K562 (cell line): Measurements from ENCODE around the gene PLCB3. TPM values are rescaled to one million over a fixed set of nuclear protein-coding genes. Genes with fewer than 3 reads are reported as not detected.

ENCODE experiments used
- ATAC-seq: fragments of 200-7000 bp; cut with Tn5 transposase; 3 replicates; pipeline ENCODE4 v1.9.1; 2020; ENCODE audit warnings: moderate library complexity
- BruUV-seq: library from RNA; stranded (reverse); fragments of 400-500 nt; replicated peaks from 2 replicates; lab custom pipeline; 2021; lab: Mats Ljungman, UMichigan
- CTCF ChIA-PET: fragments of 300-600 bp; formaldehyde crosslinking; extraction: SDS; loops from one replicate; lab custom pipeline; 2021; ENCODE audit warnings: low intra/inter-chr PET ratio; lab: Yijun Ruan, JAX
- POLR2A ChIA-PET: fragments of 300-600, 350-650 bp; sonication (Branson Sonifier 250); formaldehyde crosslinking; extraction: SDS; loops from one replicate; lab custom pipeline; 2021; ENCODE audit warnings: antibody characterized with exemption, inconsistent platforms; lab: Yijun Ruan, JAX
- DNase-seq, 4 experiments: peaks; one replicate each; pipeline versions ENCODE4 v3.0.0 to v3.0.0-alpha.2; 2011 to 2018; ENCODE audit warnings: low spot score in 3 of 4, mixed read lengths in 3 of 4; ENCODE audit errors: extremely low read depth in 1 of 4
- FAIRE-seq: peaks from 2 replicates; lab custom pipeline; 2011; peaks lifted over from hg19 to GRCh38; lab: Jason Lieb, UNC
- H2AFZ ChIP-seq: 2 replicates; pipeline ENCODE4 v1.6.0; 2011; ENCODE audit warnings: low read depth, low read length, control low read depth, inconsistent platforms
- H3K27ac ChIP-seq: fragments of 200-600 bp; 3 replicates; pipeline ENCODE4 v1.8.0; 2011; ENCODE audit warnings: low read depth, mild to moderate bottlenecking, control low read depth, inconsistent platforms, low read length, moderate library complexity, mixed read lengths; ENCODE audit errors: extremely low read depth
- H3K27me3 ChIP-seq, 2 experiments: fragments of 300-600 bp in 1 of 2; 2 replicates in 1 of 2; 3 replicates in 1 of 2; pipeline versions ENCODE4 v1.6.0 to v1.8.0; 2011; ENCODE audit warnings: inconsistent platforms in 2 of 2, low read length in 2 of 2, mild to moderate bottlenecking in 1 of 2, mixed read lengths in 1 of 2, moderate library complexity in 1 of 2; ENCODE audit not compliant: control insufficient read depth in 2 of 2, insufficient read depth in 2 of 2
- H3K36me3 ChIP-seq: fragments of 300-600 bp; 3 replicates; pipeline ENCODE4 v1.8.0; 2011; ENCODE audit warnings: mild to moderate bottlenecking, low read length, inconsistent platforms; ENCODE audit not compliant: control insufficient read depth, insufficient read depth
- H3K4me1 ChIP-seq, 2 experiments: fragments of 200-600 bp in 1 of 2; replicated peaks in 1 of 2; 2 replicates in 1 of 2; 3 replicates in 1 of 2; pipeline versions ENCODE4 v1.5.1 to v1.8.0; 2011; ENCODE audit warnings: inconsistent platforms in 2 of 2, low read length in 2 of 2, mild to moderate bottlenecking in 1 of 2, mixed read lengths in 1 of 2, moderate library complexity in 1 of 2; ENCODE audit not compliant: control insufficient read depth in 2 of 2, insufficient read depth in 2 of 2
- H3K4me2 ChIP-seq: 2 replicates; pipeline ENCODE4 v1.6.1; 2011; ENCODE audit warnings: low read length, control low read depth, inconsistent platforms, mixed read lengths; ENCODE audit not compliant: insufficient read depth
- H3K4me3 ChIP-seq: fragments of 200-600 bp; sonication (generic), shearing (Covaris generic); 2 replicates; pipeline ENCODE4 v1.5.1; 2016; ENCODE audit warnings: control low read depth, inconsistent platforms
- H3K79me2 ChIP-seq: fragments of 200-600 bp; 3 replicates; pipeline ENCODE4 v1.8.0; 2011; ENCODE audit warnings: low read length, inconsistent platforms; ENCODE audit not compliant: control insufficient read depth, insufficient read depth
- H3K9ac ChIP-seq, 2 experiments: 2 replicates each; pipeline versions ENCODE4 v1.6.0 to v1.6.1; 2011; ENCODE audit warnings: low read depth in 2 of 2, low read length in 2 of 2, control low read depth in 1 of 2, inconsistent platforms in 1 of 2, mild to moderate bottlenecking in 1 of 2, mixed read lengths in 1 of 2; ENCODE audit not compliant: insufficient read depth in 1 of 2
- H3K9me1 ChIP-seq: one replicate; pipeline ENCODE4 v1.6.0; 2011; ENCODE audit warnings: inconsistent platforms, mild to moderate bottlenecking, low read length, moderate library complexity; ENCODE audit not compliant: control insufficient read depth, insufficient read depth
- H3K9me3 ChIP-seq: replicated peaks from 2 replicates; pipeline ENCODE4 v1.5.1; 2011; ENCODE audit warnings: low read depth, low read length, inconsistent platforms; ENCODE audit not compliant: control insufficient read depth, insufficient read depth
- H4K20me1 ChIP-seq: replicated peaks from 2 replicates; pipeline ENCODE4 v1.6.1; 2011; ENCODE audit warnings: low read length, inconsistent platforms, mixed read lengths; ENCODE audit not compliant: control insufficient read depth, insufficient read depth
- BRCA1 ChIP-seq, 2 experiments: fragments of 450-650 bp in 1 of 2; sonication (generic) in 1 of 2; formaldehyde crosslinking in 1 of 2; IDR thresholded peaks; 2 replicates each; pipeline versions ENCODE4 v1.5.0 to v1.6.1; 2017 to 2020; ENCODE audit warnings: mild to moderate bottlenecking in 1 of 2, missing genetic modification reagents in 1 of 2
- DMBX1 ChIP-seq: fragments of 250-450 bp; sonication (Bioruptor Pico); IDR thresholded peaks from 2 replicates; pipeline ENCODE4 v1.8.0; 2022; ENCODE audit warnings: inconsistent platforms, mild to moderate bottlenecking, moderate library complexity, borderline replicate concordance
- FOXA1 ChIP-seq: fragments of 450-650 bp; IDR thresholded peaks from 2 replicates; pipeline ENCODE4 v1.6.1; 2016; ENCODE audit warnings: mild to moderate bottlenecking, borderline replicate concordance
- HNRNPLL ChIP-seq: fragments of 200-400 bp; formaldehyde crosslinking; IDR thresholded peaks from 2 replicates; pipeline ENCODE4 v1.6.1; 2017; ENCODE audit warnings: low read length, low read depth, mild to moderate bottlenecking; ENCODE audit not compliant: poor library complexity, severe bottlenecking
- HOXB6 ChIP-seq: fragments of 250-450 bp; sonication (Bioruptor Pico); IDR thresholded peaks from 2 replicates; pipeline ENCODE4 v1.5.1; 2022; ENCODE audit warnings: mild to moderate bottlenecking, borderline replicate concordance
- NFIC ChIP-seq: fragments of 450-650 bp; IDR thresholded peaks from 2 replicates; pipeline ENCODE4 v1.6.1; 2017; ENCODE audit warnings: mild to moderate bottlenecking, inconsistent platforms
- NR4A1 ChIP-seq, 2 experiments: fragments of 250-450 bp in 1 of 2; fragments of 450-650 bp in 1 of 2; sonication (Bioruptor Pico) in 1 of 2; IDR thresholded peaks; 2 replicates each; pipeline versions ENCODE4 v1.4.0 to v1.6.1; 2016 to 2020; ENCODE audit warnings: mild to moderate bottlenecking in 2 of 2, missing compliant biosample characterization in 1 of 2, missing genetic modification characterization in 1 of 2, moderate library complexity in 1 of 2
- NRF1 ChIP-seq, 2 experiments: fragments of 450-650 bp; IDR thresholded peaks in 1 of 2; conservative IDR thresholded peaks in 1 of 2; 2 replicates each; pipeline ENCODE4 v1.6.1; 2014; ENCODE audit warnings: mild to moderate bottlenecking in 2 of 2
- PML ChIP-seq: IDR thresholded peaks from 2 replicates; pipeline ENCODE4 v1.6.1; 2012; ENCODE audit warnings: low read length, inconsistent platforms
- SMAD3 ChIP-seq: fragments of 450-650 bp; formaldehyde crosslinking; conservative IDR thresholded peaks from 2 replicates; pipeline ENCODE4 v1.4.0; 2020; ENCODE audit warnings: mild to moderate bottlenecking
- SMAD4 ChIP-seq: fragments of 250-450 bp; sonication (Bioruptor Pico); conservative IDR thresholded peaks from 2 replicates; pipeline ENCODE4 v1.8.0; 2021; ENCODE audit warnings: inconsistent platforms, mild to moderate bottlenecking, moderate library complexity
- SNRNP70 ChIP-seq: fragments of 200-400 bp; formaldehyde crosslinking; optimal IDR thresholded peaks from 2 replicates; pipeline ENCODE3; 2017; ENCODE audit warnings: low read depth, low read length
- ZBTB7A ChIP-seq: IDR thresholded peaks from 2 replicates; pipeline ENCODE4 v1.6.1; 2011; ENCODE audit warnings: low read depth, mild to moderate bottlenecking, low read length, moderate library complexity, borderline replicate concordance; ENCODE audit not compliant: control insufficient read depth
- ZNF24 ChIP-seq: fragments of 450-650 bp; IDR thresholded peaks from 2 replicates; pipeline ENCODE4 v1.6.1; 2016
- ZNF589 ChIP-seq: fragments of 200-800 bp; sonication (Bioruptor generic); IDR thresholded peaks from 2 replicates; pipeline ENCODE4 v1.6.1; 2016; ENCODE audit warnings: low read depth, missing genetic modification characterization, missing compliant biosample characterization
- WGBS: fragments of 100-300 bp; shearing (Covaris generic); methylation state at CpG from one replicate; pipeline ENCODE4 v1.1.6; 2016; ENCODE audit warnings: low coverage, mixed read lengths; ENCODE audit not compliant: insufficient coverage; ENCODE audit errors: missing lambda C conversion rate; 5-methylcytosine and 5-hydroxymethylcytosine counted together
- in situ Hi-C: fragments of 300-500 bp; cut with MboI; formaldehyde crosslinking; loops from 4 replicates; pipeline ENCODE4 v1.15.0; 2018; ENCODE audit warnings: inconsistent platforms, mixed read lengths
- intact Hi-C: fragments of 100-400 bp; cut with micrococcal nuclease; formaldehyde crosslinking; loops from 2 replicates; pipeline ENCODE4 v1.14.2; 2022
- polyA plus RNA-seq, 8 experiments: library from polyadenylated mRNA; depleted of rRNA in 4 of 8; stranded (reverse) in 5 of 8; unstranded in 3 of 8; fragments of >200 nt; fragmentation: Nextera tagmentation in 2 of 8; fragmentation: Illumina TruSeq in 1 of 8; extraction: Ambion mirVana in 2 of 8; extraction: Trizol in 1 of 8; gene quantifications; 2 replicates each; pipeline versions ENCODE4 v1.2.1 to v1.2.3, GENCODE V29; 2011 to 2014; ENCODE audit warnings: inconsistent platforms in 1 of 8, missing spikeins in 1 of 8
- total RNA-seq, 7 experiments: library from RNA; depleted of rRNA in 6 of 7; stranded (reverse); fragments of >200 nt in 6 of 7; fragmentation: Illumina TruSeq in 2 of 7; extraction: Trizol in 2 of 7; gene quantifications; 2 replicates each; pipeline versions ENCODE4 v1.2.1 to v1.2.3, GENCODE V29; 2011 to 2021; ENCODE audit warnings: low replicate concordance in 1 of 7
- TF ChIP-seq, protein P1 (sequence below): sonication (generic); formaldehyde crosslinking; IDR thresholded peaks from 2 replicates; pipeline ENCODE4 v1.8.1; 2023; ENCODE audit warnings: mild to moderate bottlenecking, missing genetic modification reagents
- TF ChIP-seq, protein P2 (sequence below): fragments of 250-450 bp; sonication (Bioruptor Pico); IDR thresholded peaks from 2 replicates; pipeline ENCODE4 v1.9.0; 2021; ENCODE audit warnings: mild to moderate bottlenecking, inconsistent platforms

PLCB3 gene
- total and polyA plus RNA-seq, 9 of the 15 experiments (the other 6 are each of a cell fraction or from before 2014, with no cell fraction given), result 0.31 to 44.8 (median 14.6) TPM

DNA sequence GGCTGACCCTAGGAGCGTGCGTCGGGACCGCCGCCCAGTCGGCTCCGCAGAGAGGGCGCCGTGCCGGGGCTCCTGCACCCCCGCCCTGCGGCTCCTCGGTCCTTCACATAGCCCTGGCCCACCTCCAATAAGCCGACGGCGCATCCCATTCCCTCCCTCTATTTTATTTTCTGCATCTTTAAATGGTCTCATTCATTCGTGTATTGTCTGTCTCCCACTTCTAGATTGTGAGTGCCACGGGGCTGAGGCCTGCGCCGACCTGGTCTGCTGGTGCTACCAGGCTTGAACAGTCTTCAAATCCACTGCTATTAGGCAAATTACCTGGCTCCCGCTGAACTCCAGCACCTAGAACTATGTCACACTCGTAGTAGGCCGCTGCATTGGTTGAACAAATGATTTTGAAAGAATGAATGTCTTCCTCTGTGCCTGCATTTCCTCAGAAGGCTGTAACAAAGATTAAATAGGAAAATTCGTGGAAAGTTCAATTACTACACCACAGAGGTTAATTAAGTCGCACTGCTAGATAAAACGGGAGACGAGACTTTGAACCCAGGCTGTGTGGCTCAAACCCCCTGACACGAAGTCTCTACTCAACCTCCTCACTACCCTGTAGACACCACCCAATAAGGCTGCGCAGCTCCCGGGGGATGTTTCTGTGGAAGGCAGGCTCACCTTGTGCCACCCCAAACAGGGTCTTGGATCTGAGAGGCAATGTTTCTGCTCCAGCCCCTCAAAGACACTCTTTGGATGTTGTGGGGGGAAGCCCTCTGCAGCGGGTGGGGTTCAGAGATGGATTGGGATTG is 3.4 kb upstream of the PLCB3 start:
- Histone ChIP-seq H3K9ac (peak overlapping the region; percentile 80 to 95), H3K27me3 (no peaks in the 10 kb centered on the region), H3K36me3 (peaks cover 32% of the 10 kb centered on the region), H3K4me2 (peak overlapping the region; percentile 87), H3K9me1 (no peaks in the 10 kb centered on the region), H4K20me1 (peaks cover 2% of the 10 kb centered on the region), H3K27ac (peak overlapping the region; percentile 85), H3K79me2 (peaks cover 50% of the 10 kb centered on the region), H3K4me3 (peak overlapping the region; percentile 98), H3K4me1 (peaks cover 42 to 92% of the 10 kb centered on the region in 2 experiments), H3K9me3 (no peaks in the 10 kb centered on the region), H2AFZ (peak overlapping the region; percentile 71)
- in situ Hi-C loops (no loop called here), intact Hi-C loops (loop anchor here (2.0 to 10.0 kb wide), 3 partner anchors 21 to 57 kb away; partner anchors contain the start of genes CATSPERZ, ESRRA and FERMT3)
- DNase-seq, result no peak
- CTCF ChIA-PET, result no interaction called here
- POLR2A ChIA-PET, result interaction anchor here (0.6 to 7.8 kb wide), 12 partner anchors 8 to 62 kb away, joined by 3 to 58 read pairs (median 4); partner anchors contain the start of genes FERMT3 and STIP1
- no TSS peak for BruUV-seq
- 19% methylated on average over 30 of the region's 31 CpGs for WGBS
- FAIRE-seq, result peak; percentile 37
- ATAC-seq, result peak; percentile 18
- TF ChIP-seq FOXA1 (no peak), NR4A1 (CRISPR knock-in tag; IDR thresholded peaks at IDR 0.05) (no peak), NR4A1 (tag; IDR thresholded peaks at IDR 0.05) (0 out of 2 replicates have a peak, but pooled peaks have one; percentile 12), NFIC (peak; percentile 48), BRCA1 (IDR thresholded peaks at IDR 0.05) (no peak), BRCA1 (CRISPR knock-in tag; IDR thresholded peaks at IDR 0.05) (no peak), PML (0 out of 2 replicates have a peak, but pooled peaks have one; percentile 24), DMBX1 (CRISPR knock-in tag) (0 out of 2 replicates have a peak, but pooled peaks have one; percentile 17), ZNF589 (CRISPR knock-in tag) (0 out of 2 replicates have a peak, but pooled peaks have one; percentile 1), SMAD3 (no peak), SMAD4 (peak; percentile 25; the same call in 1 of the 2 replicates), NRF1 (conservative IDR thresholded peaks at IDR 0.05 in 1 of 2, IDR thresholded peaks at IDR 0.05 in 1 of 2) (peak; percentile 44 to 64; a peak in 3 of 4 replicates), HNRNPLL (peak; percentile 17), ZBTB7A (0 out of 2 replicates have a peak, but pooled peaks have one; percentile 3), ZNF24 (peak; percentile 90), HOXB6 (CRISPR knock-in tag) (peak; percentile 51; the same call in 1 of the 2 replicates), SNRNP70 (no peak)
- TF ChIP-seq, protein P1, sequence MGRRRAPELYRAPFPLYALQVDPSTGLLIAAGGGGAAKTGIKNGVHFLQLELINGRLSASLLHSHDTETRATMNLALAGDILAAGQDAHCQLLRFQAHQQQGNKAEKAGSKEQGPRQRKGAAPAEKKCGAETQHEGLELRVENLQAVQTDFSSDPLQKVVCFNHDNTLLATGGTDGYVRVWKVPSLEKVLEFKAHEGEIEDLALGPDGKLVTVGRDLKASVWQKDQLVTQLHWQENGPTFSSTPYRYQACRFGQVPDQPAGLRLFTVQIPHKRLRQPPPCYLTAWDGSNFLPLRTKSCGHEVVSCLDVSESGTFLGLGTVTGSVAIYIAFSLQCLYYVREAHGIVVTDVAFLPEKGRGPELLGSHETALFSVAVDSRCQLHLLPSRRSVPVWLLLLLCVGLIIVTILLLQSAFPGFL (CRISPR knock-in tag), result 0 out of 2 replicates have a peak, but pooled peaks have one; percentile 8
- TF ChIP-seq, protein P2, sequence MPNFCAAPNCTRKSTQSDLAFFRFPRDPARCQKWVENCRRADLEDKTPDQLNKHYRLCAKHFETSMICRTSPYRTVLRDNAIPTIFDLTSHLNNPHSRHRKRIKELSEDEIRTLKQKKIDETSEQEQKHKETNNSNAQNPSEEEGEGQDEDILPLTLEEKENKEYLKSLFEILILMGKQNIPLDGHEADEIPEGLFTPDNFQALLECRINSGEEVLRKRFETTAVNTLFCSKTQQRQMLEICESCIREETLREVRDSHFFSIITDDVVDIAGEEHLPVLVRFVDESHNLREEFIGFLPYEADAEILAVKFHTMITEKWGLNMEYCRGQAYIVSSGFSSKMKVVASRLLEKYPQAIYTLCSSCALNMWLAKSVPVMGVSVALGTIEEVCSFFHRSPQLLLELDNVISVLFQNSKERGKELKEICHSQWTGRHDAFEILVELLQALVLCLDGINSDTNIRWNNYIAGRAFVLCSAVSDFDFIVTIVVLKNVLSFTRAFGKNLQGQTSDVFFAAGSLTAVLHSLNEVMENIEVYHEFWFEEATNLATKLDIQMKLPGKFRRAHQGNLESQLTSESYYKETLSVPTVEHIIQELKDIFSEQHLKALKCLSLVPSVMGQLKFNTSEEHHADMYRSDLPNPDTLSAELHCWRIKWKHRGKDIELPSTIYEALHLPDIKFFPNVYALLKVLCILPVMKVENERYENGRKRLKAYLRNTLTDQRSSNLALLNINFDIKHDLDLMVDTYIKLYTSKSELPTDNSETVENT, result no peak
